GM19468 (cell line): Measurements from ENCODE around the gene IL17RE.
A peak's percentile ranks its signal among the peaks of the same experiment; 100 is the strongest.
"Not testable (repeated sequence)": the region's sequence is repeated elsewhere in the genome, so short reads cannot be mapped to it uniquely, and the experiment has no call there.

Experiments used
- ATAC-seq: cut with Tn5 transposase; IDR thresholded peaks from one replicate; pipeline ENCODE4 v1.9.1; 2021; ENCODE audit warnings: mild to moderate bottlenecking, moderate library complexity, moderate number of reproducible peaks; ENCODE audit not compliant: unreplicated experiment; ENCODE audit errors: extremely low read depth

Gene IL17RE

DNA sequence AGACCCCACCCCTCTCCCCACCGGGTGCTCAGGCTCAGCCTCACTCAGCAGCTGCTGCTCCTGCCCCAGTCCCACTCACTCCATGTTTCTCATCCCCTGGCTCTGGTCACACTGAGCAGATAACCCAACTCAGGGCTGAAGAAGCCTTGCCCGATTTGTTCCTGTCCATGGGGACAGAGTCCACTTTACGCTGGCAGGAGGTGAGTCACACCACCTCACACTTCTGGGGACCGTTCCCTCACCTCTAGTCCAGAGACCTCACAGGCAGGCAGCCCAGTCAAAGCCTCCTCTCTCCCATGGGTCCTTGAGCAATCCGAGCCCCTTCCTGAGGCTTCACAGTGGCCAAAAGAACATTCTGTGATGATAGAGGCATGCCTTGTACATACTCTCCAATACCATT, 23.9 kb upstream of the IL17RE start:
- no peak for ATAC-seq

DNA sequence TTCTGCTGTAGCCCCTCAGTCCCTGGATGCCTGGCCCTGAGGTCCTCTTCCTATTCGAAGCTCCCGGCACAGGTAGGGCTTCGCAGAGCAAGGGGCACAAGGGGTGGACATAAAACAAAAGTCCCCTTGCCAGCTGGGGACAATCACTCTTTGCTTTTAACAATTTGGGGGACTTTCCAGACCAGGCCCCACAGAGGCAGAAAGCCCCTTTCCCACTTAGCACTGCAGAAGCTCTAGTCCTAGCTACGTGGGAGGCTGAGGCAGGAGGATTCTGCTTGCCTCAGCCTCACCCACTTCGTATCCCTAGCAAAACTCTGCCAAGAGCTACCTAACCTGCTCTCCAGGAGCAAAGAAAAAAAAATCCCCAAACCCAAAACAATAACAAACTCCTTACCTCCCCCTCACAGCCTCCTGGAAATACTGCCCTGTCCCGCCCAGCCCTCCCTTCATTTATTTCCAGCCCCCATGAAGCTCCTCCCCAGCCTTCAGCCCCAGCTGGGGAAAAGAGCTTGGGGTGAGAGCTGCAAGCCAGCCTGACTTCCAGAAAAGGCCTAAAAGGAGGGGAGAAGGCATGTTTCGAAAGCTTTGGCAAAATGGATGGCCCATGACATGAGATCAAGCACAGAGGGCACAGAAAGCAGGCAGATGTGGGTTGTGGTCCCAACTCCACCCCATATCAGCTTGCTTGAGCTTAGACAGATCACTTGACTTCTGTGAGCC, 22.7 kb upstream of the IL17RE start, which contains the start of gene CIDEC:
Gene CIDEC, minus strand, starts transcription at position 424 of the 720 bp plus-strand sequence. CDS start 1,767 bp downstream, outside the sequence.
- ATAC-seq: no peak

DNA sequence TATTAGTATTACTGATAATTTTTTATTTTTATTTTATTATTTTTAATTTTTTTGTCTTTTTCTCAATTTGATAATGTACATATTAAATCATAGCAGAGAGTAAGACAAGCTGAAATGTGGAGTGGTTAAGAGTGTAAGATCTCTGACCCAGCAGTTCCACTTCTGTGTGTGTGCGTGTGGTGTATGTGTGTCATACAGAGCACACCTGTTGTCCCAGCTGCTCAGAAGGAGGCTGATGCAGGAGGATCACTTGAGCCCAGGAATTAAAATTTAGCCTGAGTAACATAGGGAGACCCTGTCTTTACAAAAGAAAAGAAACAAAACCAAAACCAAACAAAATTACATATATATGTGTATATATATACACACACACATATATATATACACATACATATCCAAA, 21.2 kb upstream of the IL17RE start:
- no peak for ATAC-seq

DNA sequence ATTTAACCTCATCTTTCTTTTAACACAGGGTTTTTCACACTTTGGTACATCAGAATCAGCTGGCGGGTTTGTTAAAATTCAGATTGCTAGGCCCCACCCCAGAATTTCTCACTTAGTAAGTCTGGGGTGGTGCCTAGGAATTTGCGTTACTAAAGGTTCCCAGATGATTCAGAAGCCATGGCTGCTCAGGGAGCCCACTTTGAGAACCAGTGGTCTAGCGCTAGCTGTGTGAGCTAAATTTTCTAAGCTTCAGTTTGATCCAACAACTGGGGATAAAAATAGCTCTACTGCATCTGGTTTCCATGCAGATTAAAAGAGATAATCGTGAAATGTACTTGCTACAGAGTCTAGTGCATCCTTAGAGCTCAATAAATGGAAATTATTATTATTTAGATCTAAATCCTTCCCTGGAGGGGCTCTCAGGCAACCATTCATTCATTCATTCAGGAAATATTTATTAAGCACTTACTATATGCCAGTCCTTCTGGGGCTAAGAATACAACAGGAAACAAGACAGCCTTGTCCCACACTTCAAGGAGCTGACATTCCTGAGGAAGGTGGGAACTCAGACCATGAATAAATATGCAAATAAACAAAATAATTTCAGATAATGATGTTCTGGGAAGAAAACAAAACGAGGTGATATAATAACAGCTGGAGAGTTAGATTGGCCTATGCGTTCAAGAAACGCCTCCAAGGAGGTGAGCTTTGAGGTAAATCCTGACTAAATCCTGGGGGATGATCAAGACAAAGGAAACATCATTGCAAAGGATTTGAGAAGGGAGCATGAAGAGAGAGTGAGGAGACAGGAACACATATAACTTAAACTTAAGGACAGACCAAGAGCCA, 18.7 kb upstream of the IL17RE start:
- no peak for ATAC-seq

DNA sequence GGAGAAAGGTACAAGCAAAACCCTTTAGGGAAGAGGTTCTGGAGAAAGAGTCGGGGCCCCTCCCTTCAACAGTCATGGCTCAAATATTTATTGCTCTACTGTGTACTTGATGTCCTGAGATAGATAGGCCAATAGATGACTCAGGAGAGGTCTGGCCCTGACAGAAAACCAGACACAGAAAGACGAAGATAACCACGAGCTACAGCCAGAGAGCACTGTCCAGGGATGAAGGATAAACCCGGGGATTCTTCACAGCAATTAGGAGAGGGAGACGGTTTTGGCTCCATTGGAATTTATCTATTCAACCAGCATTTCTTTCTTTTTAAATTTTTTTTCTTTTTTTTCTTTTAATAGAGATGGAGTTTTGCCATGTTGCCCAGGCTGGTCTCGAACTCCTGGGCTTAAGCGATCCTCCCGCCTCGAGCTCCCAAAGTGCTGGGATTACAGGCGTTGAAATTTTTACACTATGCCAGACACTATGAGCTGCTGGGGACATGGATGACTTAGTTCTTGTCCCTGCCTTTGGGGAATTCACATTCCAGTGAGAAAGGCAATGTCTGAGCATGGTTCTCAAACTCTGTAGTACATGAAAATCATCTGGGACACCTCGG, 18.0 kb upstream of the IL17RE start:
- no peak for ATAC-seq

DNA sequence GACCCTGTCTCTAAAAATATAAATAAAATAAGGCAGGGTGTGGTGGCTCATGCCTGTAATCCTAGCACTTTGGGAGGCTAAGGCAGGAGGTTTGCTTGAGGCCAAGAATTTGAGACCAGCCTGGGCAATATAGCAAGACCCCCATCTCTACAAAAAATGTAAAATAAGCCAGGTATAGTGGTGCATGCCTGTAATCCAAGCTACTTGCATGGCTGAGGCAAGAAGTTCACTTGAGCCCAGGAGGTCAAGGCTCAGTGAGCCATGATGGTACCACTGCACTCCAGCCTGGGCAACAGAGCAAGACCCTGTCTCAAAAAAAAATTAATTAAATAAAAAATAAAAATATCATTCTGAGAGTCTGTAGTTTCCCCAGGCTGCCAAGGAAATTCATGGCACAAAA, 16.3 kb upstream of the IL17RE start:
- ATAC-seq: no peak

DNA sequence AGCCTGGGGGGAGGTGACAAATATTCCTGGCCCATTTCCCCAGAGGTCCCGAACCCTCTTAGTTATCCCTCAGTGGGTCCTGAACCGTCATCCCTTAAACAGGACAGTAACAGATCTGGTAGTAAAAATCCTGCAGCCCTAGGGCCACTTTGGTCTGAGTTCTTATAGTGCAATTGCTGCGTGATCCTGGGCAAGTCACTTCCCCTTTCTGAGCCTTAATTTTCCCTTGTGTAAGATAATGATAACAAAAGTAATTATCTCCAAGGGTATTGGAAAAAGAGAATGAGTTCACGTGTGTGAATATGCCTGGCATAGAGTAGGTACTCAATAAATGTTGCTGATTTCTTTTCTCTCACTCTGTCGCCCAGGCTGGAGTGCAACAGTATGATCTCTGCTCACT, 15.2 kb upstream of the IL17RE start:
- no peak for ATAC-seq

DNA sequence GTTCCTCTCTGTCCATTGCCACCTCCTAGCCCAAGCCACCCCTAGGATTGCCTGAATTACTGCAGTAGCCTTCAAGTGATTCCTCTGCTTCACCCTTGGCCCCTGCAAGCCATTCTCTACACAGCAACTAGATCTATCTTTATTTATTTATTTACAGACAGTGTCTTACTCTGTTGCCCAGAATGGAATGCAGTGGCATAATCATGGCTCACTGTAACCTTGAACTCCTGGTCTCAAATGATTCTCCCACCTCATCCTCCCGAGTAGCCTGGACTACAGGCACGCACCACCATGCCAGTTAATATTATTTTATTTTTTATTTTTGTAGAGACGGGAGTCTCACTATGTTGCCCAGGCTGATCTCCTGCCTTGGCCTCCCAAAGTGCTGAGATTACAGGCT, 14.1 kb upstream of the IL17RE start:
- ATAC-seq: no peak

DNA sequence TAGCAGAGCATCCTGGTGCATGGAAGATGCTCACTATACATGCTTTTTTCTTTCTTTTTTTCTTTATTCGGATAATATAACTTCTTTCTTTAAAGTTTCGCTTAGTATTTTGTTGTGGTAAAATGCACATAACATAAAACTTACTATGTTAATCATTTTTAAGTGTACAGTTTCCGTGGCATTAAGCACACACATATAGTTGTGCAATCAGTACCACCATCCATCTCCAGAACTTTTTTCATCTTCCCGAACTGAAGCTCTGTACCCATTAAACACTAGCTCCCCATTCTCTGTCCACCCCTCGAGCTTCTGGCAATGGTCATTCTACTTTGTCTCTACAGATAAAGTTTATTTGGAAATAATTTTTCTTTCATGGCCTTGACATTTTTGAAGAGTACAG, 13.2 kb upstream of the IL17RE start:
- no peak for ATAC-seq

DNA sequence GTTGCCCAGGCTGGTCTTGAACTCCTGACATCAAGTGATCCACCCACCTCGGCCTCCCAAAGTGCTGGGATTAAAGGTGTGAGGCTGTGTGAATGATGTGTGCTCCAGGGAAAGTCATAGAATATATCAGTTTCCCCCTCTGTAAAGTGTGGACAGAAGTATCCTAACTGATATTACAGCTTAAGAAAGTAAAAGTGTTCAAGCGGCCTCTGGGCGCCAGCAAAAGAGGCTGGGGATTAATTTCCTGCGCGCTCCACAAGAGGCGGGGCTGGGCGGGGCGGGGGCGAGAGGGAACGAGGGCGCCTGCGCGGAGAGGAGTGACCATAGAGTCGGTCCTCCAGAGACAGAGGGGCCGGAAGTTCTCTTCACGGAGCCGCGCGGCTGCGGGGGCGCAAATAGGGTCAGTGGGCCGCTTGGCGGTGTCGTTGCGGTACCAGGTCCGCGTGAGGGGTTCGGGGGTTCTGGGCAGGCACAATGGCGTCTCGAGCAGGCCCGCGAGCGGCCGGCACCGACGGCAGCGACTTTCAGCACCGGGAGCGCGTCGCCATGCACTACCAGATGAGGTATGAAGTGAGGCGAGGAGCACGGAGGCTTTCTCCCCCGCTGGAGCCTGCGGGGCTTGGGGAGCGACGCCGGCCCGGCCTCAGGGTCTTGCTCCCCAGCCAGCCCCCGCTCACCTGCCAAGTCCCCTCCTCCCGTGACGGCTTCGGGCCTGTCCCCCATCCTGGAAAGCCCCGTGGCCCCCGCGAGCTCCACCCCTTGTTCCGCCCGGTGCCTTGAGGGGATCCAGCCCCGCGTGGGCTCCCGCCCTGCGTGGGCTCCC, 12.2 kb upstream of the IL17RE start, which contains the start of gene JAGN1:
Gene JAGN1, plus strand, starts transcription at position 362 of the 823 bp plus-strand sequence. Its CDS starts 113 bp downstream, at position 475.
- peak; percentile 51 for ATAC-seq

DNA sequence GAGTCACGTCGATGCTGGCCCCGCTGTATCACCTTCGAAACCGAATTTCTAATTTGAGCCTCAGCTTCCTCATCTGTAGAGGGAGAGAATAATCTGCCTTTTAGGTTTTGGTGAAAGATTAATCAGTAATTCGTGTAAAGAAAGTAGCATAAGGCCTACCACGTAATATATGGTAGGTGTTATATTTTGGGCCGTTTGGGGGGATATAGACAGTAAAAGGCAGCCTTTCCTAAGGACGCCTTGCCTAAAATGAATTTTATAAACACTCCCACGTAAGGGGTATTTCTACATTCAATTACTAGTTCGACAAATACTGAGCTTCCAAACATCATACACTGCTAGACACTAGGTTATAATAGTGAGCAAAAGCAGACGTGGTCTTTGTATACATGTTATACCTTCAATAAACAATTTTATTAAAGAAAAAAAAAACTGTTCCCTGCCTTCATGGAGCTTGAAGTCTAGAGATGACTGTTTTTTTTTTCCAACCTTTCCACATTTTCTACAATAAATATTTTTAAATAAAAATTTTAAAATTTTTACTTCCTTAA, 11.5 kb upstream of the IL17RE start:
- ATAC-seq: no peak

DNA sequence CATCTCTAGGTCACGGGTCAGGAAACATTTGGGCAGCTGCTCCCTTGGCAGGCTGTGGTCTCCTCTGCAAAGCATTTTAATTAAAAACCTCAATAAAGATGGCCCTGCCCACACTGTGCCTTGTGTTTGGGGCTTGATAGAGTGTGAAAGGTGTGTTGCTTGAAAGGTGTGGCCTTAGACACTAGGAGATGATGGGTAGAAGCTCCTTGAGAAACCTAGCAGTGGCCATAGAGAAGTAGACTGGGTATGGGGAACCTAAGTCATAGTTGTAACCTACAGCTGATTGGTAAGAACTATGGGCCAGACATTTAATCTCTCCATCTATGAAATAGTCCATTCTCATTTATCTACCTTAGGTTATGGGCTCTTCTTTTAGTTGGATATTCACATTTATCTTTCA, 8.9 kb upstream of the IL17RE start:
- no peak for ATAC-seq

DNA sequence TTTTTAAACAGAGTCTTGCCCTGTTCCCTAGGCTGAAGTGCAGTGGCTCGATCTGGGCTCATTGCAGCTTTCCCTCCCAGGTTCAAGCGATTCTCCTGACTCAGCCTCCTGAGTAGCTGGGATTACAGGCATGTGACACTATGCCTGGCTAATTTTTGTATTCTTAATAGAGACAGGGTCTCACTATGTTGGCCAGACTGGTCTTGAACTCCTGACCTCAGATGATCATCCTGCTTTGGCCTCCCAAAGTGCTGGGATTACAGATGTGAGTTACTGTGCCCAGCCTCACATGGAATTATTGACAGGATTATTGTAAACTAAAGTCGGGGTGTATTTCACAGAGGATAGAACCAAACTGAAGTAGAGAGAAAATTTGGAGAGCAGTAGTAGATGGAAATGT, 6.9 kb upstream of the IL17RE start:
- not testable (repeated sequence) for ATAC-seq

DNA sequence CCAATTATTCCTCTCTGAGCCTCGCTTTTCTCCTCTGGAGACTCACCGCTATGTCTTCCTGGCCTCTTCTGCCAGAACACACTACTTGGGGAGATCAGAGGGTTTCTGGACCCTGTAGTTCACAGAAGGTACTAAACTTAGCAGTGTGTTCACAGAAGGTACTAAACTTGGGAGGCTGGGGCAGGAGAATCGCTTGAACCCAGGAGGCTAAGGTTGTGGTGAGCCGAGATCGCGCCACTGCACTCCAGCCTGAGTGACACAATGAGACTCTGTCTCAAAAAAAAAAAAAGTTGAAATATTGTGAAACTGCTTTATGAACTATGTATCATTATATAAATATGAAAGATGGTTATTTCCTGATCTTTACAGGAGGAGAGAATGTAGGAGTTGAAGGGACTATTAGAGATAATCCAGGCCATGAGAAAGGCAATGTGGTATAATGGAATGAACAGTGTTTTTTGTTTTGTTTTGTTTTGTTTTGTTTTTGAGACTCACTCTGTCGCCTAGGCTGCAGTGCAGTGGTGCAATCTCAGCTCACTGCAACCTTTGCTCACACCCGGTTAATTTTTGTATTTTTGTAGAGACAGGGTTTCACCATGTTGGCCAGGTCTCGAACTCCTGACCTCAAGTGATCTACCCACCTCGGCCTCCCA, 5.8 kb upstream of the IL17RE start:
- not testable (repeated sequence) for ATAC-seq

DNA sequence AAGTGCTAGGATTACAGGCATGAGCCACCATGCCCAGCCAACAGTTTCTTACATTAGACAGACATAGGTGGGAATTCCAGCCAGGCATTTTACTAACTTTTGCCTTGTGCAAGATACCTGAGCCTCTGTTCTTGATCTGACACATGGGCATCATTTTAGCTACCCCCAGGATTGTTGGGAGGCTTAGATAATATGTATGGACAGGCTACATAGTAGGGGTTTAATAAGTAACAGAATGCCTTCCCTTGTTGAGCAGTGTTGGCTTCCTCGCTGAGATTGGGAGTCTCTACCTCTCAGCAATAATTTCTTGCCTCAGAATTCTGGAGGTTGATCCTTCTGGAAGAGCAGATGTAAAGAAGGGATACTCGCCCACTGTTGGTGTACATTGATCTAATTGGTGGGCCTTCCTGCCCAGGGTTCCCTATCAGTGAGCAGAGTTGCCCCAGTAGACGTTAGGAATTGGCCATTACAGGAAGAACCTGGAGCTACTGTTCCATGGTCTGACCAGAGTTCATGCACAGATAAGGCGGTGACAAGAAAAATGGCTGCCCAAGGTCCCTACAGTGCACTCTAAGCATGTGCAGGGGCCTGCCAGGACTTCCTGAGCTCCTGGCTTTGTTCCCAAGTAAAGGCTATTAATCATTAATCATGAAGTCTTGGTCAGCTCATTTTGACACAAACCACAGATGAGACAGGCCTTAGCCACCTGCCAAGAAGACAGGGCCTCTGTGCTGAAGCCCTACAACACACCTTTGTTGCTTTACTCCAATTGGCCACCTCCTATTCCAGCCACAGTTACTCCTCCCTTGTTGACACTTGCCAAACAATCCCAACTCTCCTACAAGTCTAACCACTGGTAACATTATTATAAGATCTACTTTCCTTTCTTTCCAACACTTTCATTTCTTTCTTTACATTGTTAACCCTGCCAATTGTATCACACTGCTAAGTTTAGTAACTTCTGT, 5.0 kb upstream of the IL17RE start:
- no peak for ATAC-seq

DNA sequence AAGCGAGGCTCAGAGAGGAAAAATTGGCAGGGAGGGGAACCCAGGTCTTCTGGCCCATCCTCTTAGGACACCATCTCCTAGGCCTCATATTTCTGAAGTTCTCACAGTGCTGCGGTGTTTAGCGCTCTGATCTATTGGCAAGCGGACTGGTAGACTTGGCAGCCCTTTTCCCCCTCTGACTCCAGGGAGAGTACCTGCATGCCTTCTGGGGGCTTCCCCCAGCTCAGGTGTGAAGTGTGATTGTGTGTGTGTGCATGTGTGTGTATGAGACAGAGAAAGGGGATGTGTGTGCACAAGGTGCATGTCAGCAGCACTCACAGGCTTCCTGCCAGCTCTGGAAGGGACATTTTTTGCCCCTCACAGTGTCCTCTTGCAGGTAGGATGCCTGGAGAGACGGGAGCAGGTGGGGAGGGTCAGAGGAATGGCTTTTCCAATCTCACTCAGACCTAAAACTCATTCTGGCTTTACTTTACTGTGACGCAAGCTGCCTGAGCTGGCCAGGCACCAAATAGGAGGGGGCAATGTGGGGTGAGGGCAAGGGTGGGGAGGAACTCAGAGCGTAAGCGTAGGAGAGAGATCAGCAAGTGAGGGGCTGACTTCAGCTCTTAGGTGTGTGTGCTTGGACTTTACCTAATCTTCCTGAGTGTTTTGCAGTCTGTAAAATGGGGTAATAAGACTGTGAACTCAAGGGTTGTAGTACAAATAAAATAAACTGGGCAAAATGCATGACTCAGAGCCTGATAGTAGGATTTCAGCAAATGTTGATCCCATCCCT, 4.0 kb upstream of the IL17RE start:
- no peak for ATAC-seq

DNA sequence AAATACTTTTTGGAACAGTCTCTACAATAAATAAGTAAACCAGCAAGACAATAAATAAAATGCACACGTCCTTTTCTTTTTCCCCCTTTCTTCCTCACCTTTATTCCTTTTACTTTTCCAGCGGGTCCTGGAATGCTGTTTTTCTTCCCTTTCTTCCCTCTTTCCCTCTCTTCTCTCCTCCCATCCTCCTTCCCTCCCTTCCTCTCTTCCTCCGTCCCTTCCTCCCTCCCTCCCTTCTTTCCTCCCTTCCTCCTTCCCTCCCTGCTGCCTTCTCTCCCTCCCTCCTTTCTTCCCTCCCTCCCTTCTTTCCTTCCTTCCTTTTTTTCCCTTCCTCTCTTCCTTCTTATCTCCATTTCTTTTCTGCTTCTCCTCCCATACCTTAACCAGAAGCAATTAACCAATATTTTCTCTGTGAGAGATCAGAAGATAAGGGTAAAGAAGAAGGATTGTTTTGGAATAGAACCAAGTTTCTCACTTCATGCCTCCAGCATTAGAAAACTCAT, 3.3 kb upstream of the IL17RE start:
- no peak for ATAC-seq
